Esophagus muscularis mucosa (tissue), 3 donors: Measurements from ENCODE around the gene ITPRID1.

Source experiments
- POLR2A ChIP-seq: fragments of 450-650 bp; IDR thresholded peaks from one replicate; pipeline ENCODE4 v1.6.1; 2017; ENCODE audit warnings: antibody characterized with exemption, moderate library complexity, mild to moderate bottlenecking, low read depth
- TF ChIP-seq, protein P1 (sequence below), 3 experiments: fragments of 200-600 bp in 2 of 3; fragments of 450-650 bp in 1 of 3; sonication (generic) in 2 of 3; IDR thresholded peaks; one replicate each; pipeline ENCODE4 v1.5.1; 2017 to 2019; ENCODE audit warnings: antibody characterized with exemption in 3 of 3, mild to moderate bottlenecking in 2 of 3, moderate library complexity in 1 of 3

DNA sequence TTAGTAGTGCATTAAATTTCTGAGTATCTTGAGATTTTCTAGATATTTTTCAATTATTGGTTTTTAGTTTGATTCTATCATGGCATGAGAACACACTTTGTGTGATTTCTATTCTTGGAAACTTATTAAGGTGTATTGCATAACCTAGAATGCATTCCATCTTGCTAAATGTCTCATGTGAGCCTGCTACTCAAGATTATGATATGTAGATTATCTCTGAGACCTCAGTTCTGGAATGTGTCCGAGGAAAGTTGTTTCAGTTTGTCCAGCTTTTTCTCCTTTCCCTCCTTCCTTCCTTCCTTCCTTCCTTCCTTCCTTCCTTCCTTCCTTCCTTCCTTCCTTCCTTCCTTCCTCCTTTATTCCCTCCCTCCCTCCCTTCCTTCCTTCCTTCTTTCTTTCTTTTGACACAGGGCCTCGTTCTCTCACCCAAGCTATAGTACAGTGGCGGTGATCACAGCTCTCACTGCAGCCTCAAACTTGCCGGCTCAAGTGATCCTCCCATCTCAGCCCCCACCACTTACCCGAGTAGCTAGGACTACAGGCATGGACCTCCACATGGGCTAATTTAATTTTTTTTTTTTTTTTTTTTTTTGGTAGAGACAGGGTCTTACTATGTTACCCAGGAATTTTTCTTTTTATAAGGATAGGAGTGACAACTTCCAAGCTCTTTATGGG, 7.6 kb downstream of the ITPRID1 start:
- TF ChIP-seq, protein P1, sequence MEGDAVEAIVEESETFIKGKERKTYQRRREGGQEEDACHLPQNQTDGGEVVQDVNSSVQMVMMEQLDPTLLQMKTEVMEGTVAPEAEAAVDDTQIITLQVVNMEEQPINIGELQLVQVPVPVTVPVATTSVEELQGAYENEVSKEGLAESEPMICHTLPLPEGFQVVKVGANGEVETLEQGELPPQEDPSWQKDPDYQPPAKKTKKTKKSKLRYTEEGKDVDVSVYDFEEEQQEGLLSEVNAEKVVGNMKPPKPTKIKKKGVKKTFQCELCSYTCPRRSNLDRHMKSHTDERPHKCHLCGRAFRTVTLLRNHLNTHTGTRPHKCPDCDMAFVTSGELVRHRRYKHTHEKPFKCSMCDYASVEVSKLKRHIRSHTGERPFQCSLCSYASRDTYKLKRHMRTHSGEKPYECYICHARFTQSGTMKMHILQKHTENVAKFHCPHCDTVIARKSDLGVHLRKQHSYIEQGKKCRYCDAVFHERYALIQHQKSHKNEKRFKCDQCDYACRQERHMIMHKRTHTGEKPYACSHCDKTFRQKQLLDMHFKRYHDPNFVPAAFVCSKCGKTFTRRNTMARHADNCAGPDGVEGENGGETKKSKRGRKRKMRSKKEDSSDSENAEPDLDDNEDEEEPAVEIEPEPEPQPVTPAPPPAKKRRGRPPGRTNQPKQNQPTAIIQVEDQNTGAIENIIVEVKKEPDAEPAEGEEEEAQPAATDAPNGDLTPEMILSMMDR (IDR thresholded peaks at IDR 0.05) = no peak
- no peak for TF ChIP-seq POLR2A
